Measurements from ENCODE around the gene PLEKHJ1. TPM values are rescaled to one million over a fixed set of nuclear protein-coding genes. Genes with fewer than 3 reads are reported as not detected.

PLEKHJ1 gene
- total and polyA plus RNA-seq, 2 of the 8 experiments (the other 6 are each of a cell fraction or from before 2014, with no cell fraction given) = 135 to 187 TPM

DNA sequence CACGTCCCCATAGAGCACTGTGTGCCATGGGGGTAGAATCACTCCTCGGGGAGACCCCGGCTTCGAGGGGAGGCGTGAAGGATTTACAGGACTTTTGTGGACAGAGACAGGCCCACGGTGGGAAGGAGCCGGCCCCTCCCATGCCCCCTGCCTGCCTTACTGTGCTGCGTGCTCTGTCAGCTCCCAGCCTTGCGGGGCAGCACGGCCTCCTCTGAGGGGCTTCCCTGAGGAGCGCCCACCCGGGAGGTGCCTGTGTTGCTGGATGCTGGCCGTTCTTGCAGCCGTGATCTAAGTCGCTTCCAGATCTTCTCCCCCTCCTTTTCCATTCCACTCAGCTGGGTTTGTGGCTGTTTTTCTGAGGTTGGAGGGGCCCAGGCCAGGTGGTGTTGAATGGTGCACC lies 29.1 kb downstream of the PLEKHJ1 start:
- Histone ChIP-seq H2BK5ac (ENCODE audit: low read depth, low read length) (peak overlapping the region; percentile 44; the same call in 1 of the 2 replicates), H3K14ac (ENCODE audit: insufficient read length) (no peak overlapping the region), H3K9me3 (ENCODE audit: insufficient read depth in 2 of 2, low read depth in 1 of 2, low read length in 1 of 2) (no peaks in the 10 kb centered on the region), H4K5ac (ENCODE audit: insufficient read length, low read depth, low read length) (no peak overlapping the region), H4K20me1 (replicated peaks in 1 of 2; ENCODE audit: control insufficient read depth in 1 of 2, insufficient read depth in 2 of 2, low read length in 2 of 2) (peaks cover 0 to 10% of the 10 kb centered on the region in 2 experiments), H3K23me2 (ENCODE audit: low read depth, low read length) (no peaks in the 10 kb centered on the region), H2AFZ (ENCODE audit: low read length) (no peak overlapping the region), H3K4ac (replicated peaks; ENCODE audit: insufficient read length, low read depth, low read length) (no peak overlapping the region), H2BK15ac (ENCODE audit: low read length) (no peak overlapping the region), H3K9ac (replicated peaks in 1 of 4; ENCODE audit: extremely low read depth in 1 of 4, low read depth in 3 of 4, low read length in 3 of 4) (no peak overlapping the region), H2BK12ac (ENCODE audit: low read depth, low read length) (no peak overlapping the region), H3K56ac (replicated peaks; ENCODE audit: insufficient read length, low read depth, low read length) (no peak overlapping the region), H2BK120ac (replicated peaks; ENCODE audit: low read depth, low read length) (no peak overlapping the region), H4K8ac (ENCODE audit: extremely low read depth, insufficient read depth, low read length) (peak overlapping the region; percentile 42; the same call in 1 of the 2 replicates), H3K4me1 (replicated peaks in 1 of 4; ENCODE audit: control insufficient read depth in 3 of 4, insufficient read depth in 4 of 4, low read length in 3 of 4) (no peaks in the 10 kb centered on the region), H2BK20ac (ENCODE audit: low read length) (no peak overlapping the region), H3K4me3 (ENCODE audit: extremely low read depth in 1 of 4, insufficient read depth in 2 of 4, low read depth in 3 of 4, low read length in 4 of 4) (no peak overlapping the region), H3K23ac (ENCODE audit: insufficient read length) (no peak overlapping the region), H3K79me2 (ENCODE audit: control insufficient read depth in 1 of 2, insufficient read depth in 2 of 2, low read length in 2 of 2) (no peaks in the 10 kb centered on the region), H3K27ac (ENCODE audit: low read depth, low read length) (no peak overlapping the region), H3K4me2 (ENCODE audit: insufficient read depth in 1 of 2, low read depth in 2 of 2, low read length in 2 of 2) (no peak overlapping the region), H3K27me3 (replicated peaks in 1 of 4; ENCODE audit: control insufficient read depth in 3 of 4, extremely low read depth in 1 of 4, insufficient read depth in 3 of 4, low read length in 3 of 4) (no peaks in the 10 kb centered on the region), H2AK5ac (ENCODE audit: low read depth, low read length) (no peak overlapping the region), H4K91ac (replicated peaks; ENCODE audit: insufficient read length, low read length) (no peak overlapping the region), H3K36me3 (ENCODE audit: control insufficient read depth in 2 of 4, insufficient read depth in 4 of 4, low read length in 3 of 4) (peaks cover 0 to 26% (median 13%) of the 10 kb centered on the region in 4 experiments; a peak in 6 of 8 replicates), H3K79me1 (ENCODE audit: low read depth, low read length) (no peaks in the 10 kb centered on the region; the same call in 1 of the 2 replicates), H3K18ac (ENCODE audit: extremely low read depth, low read length) (no peak overlapping the region)
- ChIA-PET CTCF (ENCODE audit: partially characterized antibody) (interaction anchor here (0.6 to 1.5 kb wide), 5 partner anchors 12 to 1674 kb away, joined by 3 to 4 read pairs (median 3); no protein-coding TSS in a partner anchor), POLR2A (ENCODE audit: partially characterized antibody) (interaction anchor here (0.9 to 1.0 kb wide), 2 partner anchors 15 to 23 kb away, joined by 3 to 4 read pairs; no protein-coding TSS in a partner anchor)
- FAIRE-seq (no peak), DNase-seq (ENCODE audit: low read depth in 1 of 2, low spot score in 2 of 2) (no peak)
- WGBS, 2 experiments (ENCODE audit: extremely low coverage in 1 of 2, insufficient coverage in 1 of 2, insufficient read length in 1 of 2, insufficient replicate concordance in 2 of 2, low coverage in 1 of 2, low lambda C conversion rate in 2 of 2, missing lambda C conversion rate in 1 of 2) = 94% methylated on average over 15 of the region's 15 CpGs; no CpG with 5 or more reads in 1 of the 2 experiments
- TF ChIP-seq EGR1 (IDR thresholded peaks at IDR 0.05; ENCODE audit: borderline replicate concordance, low read depth, low read length) (no peak), RBBP5 (IDR thresholded peaks at IDR 0.05; ENCODE audit: borderline replicate concordance, low read depth, low read length) (no peak), JUND (IDR thresholded peaks at IDR 0.05; ENCODE audit: low read length) (no peak), TBP (IDR thresholded peaks at IDR 0.05; ENCODE audit: low read depth, low read length) (no peak), GABPA (IDR thresholded peaks at IDR 0.05; ENCODE audit: borderline replicate concordance, insufficient read depth, low read length) (no peak), EP300 (IDR thresholded peaks at IDR 0.05; ENCODE audit: borderline replicate concordance in 1 of 2, low read depth in 2 of 2, low read length in 2 of 2) (no peak), RNF2 (IDR thresholded peaks at IDR 0.05; ENCODE audit: borderline replicate concordance, low read depth, low read length, missing control alignments, poor library complexity, severe bottlenecking) (no peak), PHF8 (conservative IDR thresholded peaks at IDR 0.05; ENCODE audit: low read depth, low read length) (no peak), HDAC6 (IDR thresholded peaks at IDR 0.05; ENCODE audit: low read depth, low read length) (no peak), FOSL1 (IDR thresholded peaks at IDR 0.05; ENCODE audit: insufficient read depth, low read depth, low read length) (no peak), SP1 (IDR thresholded peaks at IDR 0.05; ENCODE audit: low read depth, low read length) (no peak), KDM5A (IDR thresholded peaks at IDR 0.05; ENCODE audit: low read length) (no peak), SIN3A (conservative IDR thresholded peaks at IDR 0.05 in 1 of 2, IDR thresholded peaks at IDR 0.05 in 1 of 2; ENCODE audit: low read depth in 1 of 2, low read length in 2 of 2) (no peak)
